ENCODE measurements around the gene EGLN1. TPM values are rescaled to one million over a fixed set of nuclear protein-coding genes. Genes with fewer than 3 reads are reported as not detected.
"Not testable (repeated sequence)": the region's sequence is repeated elsewhere in the genome, so short reads cannot be mapped to it uniquely, and the experiment has no call there.

Gene EGLN1
- total RNA-seq, 1 donor from 2014 or later, result 17.1 TPM

GRCh38 chr1:231364192-231364591, 57.9 kb downstream of the EGLN1 start:
- Mint-ChIP-seq H3K4me1 (ENCODE audit: low read depth) (peaks cover 5% of the 10 kb centered on the region), H3K27ac (no peak overlapping the region), H3K4me3 (no peak overlapping the region), H3K36me3 (ENCODE audit: low read depth) (peaks cover 38% of the 10 kb centered on the region), H3K9me3 (no peaks in the 10 kb centered on the region), H3K27me3 (ENCODE audit: insufficient read depth) (no peaks in the 10 kb centered on the region)
- intact Hi-C loops (cut with micrococcal nuclease), result no loop called here
- no peak for DNase-seq (ENCODE audit: low spot score)

GRCh38 chr1:231363624-231364023, 58.5 kb downstream of the EGLN1 start:
- Mint-ChIP-seq H3K27me3 (ENCODE audit: insufficient read depth) (no peaks in the 10 kb centered on the region), H3K27ac (no peak overlapping the region), H3K4me1 (ENCODE audit: low read depth) (peaks cover 5% of the 10 kb centered on the region), H3K9me3 (no peaks in the 10 kb centered on the region), H3K36me3 (ENCODE audit: low read depth) (peaks cover 36% of the 10 kb centered on the region), H3K4me3 (no peak overlapping the region)
- no peak for DNase-seq (ENCODE audit: low spot score)
- intact Hi-C loops (cut with micrococcal nuclease), result no loop called here

- intact Hi-C loops (cut with micrococcal nuclease), result no loop called here
- Mint-ChIP-seq H3K4me3 (no peak overlapping the region), H3K27me3 (ENCODE audit: insufficient read depth) (no peaks in the 10 kb centered on the region), H3K4me1 (ENCODE audit: low read depth) (peaks cover 13% of the 10 kb centered on the region), H3K36me3 (ENCODE audit: low read depth) (peaks cover 33% of the 10 kb centered on the region), H3K27ac (no peak overlapping the region), H3K9me3 (no peaks in the 10 kb centered on the region)
- no peak for DNase-seq (ENCODE audit: low spot score)
Measured at GRCh38 chr1:231362325-231362724, 59.8 kb downstream of the EGLN1 start.

- peaks cover 19% of the 10 kb centered on the region for H3K36me3 Mint-ChIP-seq (ENCODE audit: low read depth)
- H3K27ac Mint-ChIP-seq, result no peak overlapping the region
- intact Hi-C loops (cut with micrococcal nuclease), result no loop called here
- H3K4me3 Mint-ChIP-seq, result no peak overlapping the region
- no peaks in the 10 kb centered on the region for H3K9me3 Mint-ChIP-seq
- no peaks in the 10 kb centered on the region for H3K27me3 Mint-ChIP-seq (ENCODE audit: insufficient read depth)
- H3K4me1 Mint-ChIP-seq (ENCODE audit: low read depth), result peaks cover 13% of the 10 kb centered on the region
- no peak for DNase-seq (ENCODE audit: low spot score)
Measured at GRCh38 chr1:231359113-231359512, 63.0 kb downstream of the EGLN1 start.

GRCh38 chr1:231357831-231358354, 64.2 kb downstream of the EGLN1 start:
- Mint-ChIP-seq H3K27ac (no peak overlapping the region), H3K27me3 (ENCODE audit: insufficient read depth) (no peaks in the 10 kb centered on the region), H3K9me3 (no peaks in the 10 kb centered on the region), H3K36me3 (ENCODE audit: low read depth) (peaks cover 18% of the 10 kb centered on the region), H3K4me1 (ENCODE audit: low read depth) (peaks cover 13% of the 10 kb centered on the region), H3K4me3 (no peak overlapping the region)
- intact Hi-C loops (cut with micrococcal nuclease), result loop anchor here (1.0 to 2.0 kb wide), 6 partner anchors 64 to 369 kb away; partner anchors contain the start of genes EGLN1 and TSNAX
- no peak for DNase-seq (ENCODE audit: low spot score)

- Mint-ChIP-seq H3K4me3 (no peak overlapping the region), H3K27ac (no peak overlapping the region), H3K27me3 (ENCODE audit: insufficient read depth) (no peaks in the 10 kb centered on the region), H3K9me3 (no peaks in the 10 kb centered on the region), H3K36me3 (ENCODE audit: low read depth) (peaks cover 18% of the 10 kb centered on the region), H3K4me1 (ENCODE audit: low read depth) (peaks cover 13% of the 10 kb centered on the region)
- no peak for DNase-seq (ENCODE audit: low spot score)
- intact Hi-C loops (cut with micrococcal nuclease), result loop anchor here (2.0 kb wide), 1 partner anchor 370 kb away; no protein-coding TSS in a partner anchor
Measured at GRCh38 chr1:231357187-231357772, 64.8 kb downstream of the EGLN1 start.

- Mint-ChIP-seq H3K36me3 (ENCODE audit: low read depth) (peaks cover 11% of the 10 kb centered on the region), H3K27ac (no peak overlapping the region), H3K9me3 (no peaks in the 10 kb centered on the region), H3K4me1 (ENCODE audit: low read depth) (peaks cover 8% of the 10 kb centered on the region), H3K4me3 (no peak overlapping the region), H3K27me3 (ENCODE audit: insufficient read depth) (no peaks in the 10 kb centered on the region)
- no peak for DNase-seq (ENCODE audit: low spot score)
- intact Hi-C loops (cut with micrococcal nuclease), result no loop called here
Measured at GRCh38 chr1:231355171-231355570, 66.9 kb downstream of the EGLN1 start.

GRCh38 chr1:231354330-231355020, 67.6 kb downstream of the EGLN1 start:
- intact Hi-C loops (cut with micrococcal nuclease), result no loop called here
- peaks cover 8% of the 10 kb centered on the region for H3K4me1 Mint-ChIP-seq (ENCODE audit: low read depth)
- peaks cover 13% of the 10 kb centered on the region for H3K36me3 Mint-ChIP-seq (ENCODE audit: low read depth)
- H3K27ac Mint-ChIP-seq, result no peak overlapping the region
- no peak overlapping the region for H3K4me3 Mint-ChIP-seq
- H3K9me3 Mint-ChIP-seq, result no peaks in the 10 kb centered on the region
- DNase-seq (ENCODE audit: low spot score), result no peak
- no peaks in the 10 kb centered on the region for H3K27me3 Mint-ChIP-seq (ENCODE audit: insufficient read depth)

GRCh38 chr1:231353086-231353485, 69.0 kb downstream of the EGLN1 start:
- intact Hi-C loops (cut with micrococcal nuclease), result no loop called here
- peaks cover 7% of the 10 kb centered on the region for H3K4me1 Mint-ChIP-seq (ENCODE audit: low read depth)
- H3K9me3 Mint-ChIP-seq, result no peaks in the 10 kb centered on the region
- DNase-seq (ENCODE audit: low spot score), result no peak
- peaks cover 14% of the 10 kb centered on the region for H3K36me3 Mint-ChIP-seq (ENCODE audit: low read depth)
- no peak overlapping the region for H3K4me3 Mint-ChIP-seq
- H3K27ac Mint-ChIP-seq, result no peak overlapping the region
- H3K27me3 Mint-ChIP-seq (ENCODE audit: insufficient read depth), result no peaks in the 10 kb centered on the region

- Mint-ChIP-seq H3K9me3 (no peaks in the 10 kb centered on the region), H3K36me3 (ENCODE audit: low read depth) (peaks cover 14% of the 10 kb centered on the region), H3K4me1 (ENCODE audit: low read depth) (no peaks in the 10 kb centered on the region), H3K27me3 (ENCODE audit: insufficient read depth) (no peaks in the 10 kb centered on the region), H3K27ac (no peak overlapping the region), H3K4me3 (no peak overlapping the region)
- no peak for DNase-seq (ENCODE audit: low spot score)
- intact Hi-C loops (cut with micrococcal nuclease), result no loop called here
Measured at GRCh38 chr1:231351816-231352215, 70.3 kb downstream of the EGLN1 start.

- intact Hi-C loops (cut with micrococcal nuclease); H3K4me1 Mint-ChIP-seq (ENCODE audit: low read depth); H3K27me3 Mint-ChIP-seq (ENCODE audit: insufficient read depth); H3K27ac Mint-ChIP-seq; DNase-seq (ENCODE audit: low spot score); H3K4me3 Mint-ChIP-seq; H3K9me3 Mint-ChIP-seq: not testable (repeated sequence)
- H3K36me3 Mint-ChIP-seq (ENCODE audit: low read depth), result peaks cover 13% of the 10 kb centered on the region
Measured at GRCh38 chr1:231348856-231349255, 73.2 kb downstream of the EGLN1 start.

GRCh38 chr1:231348442-231348841, 73.6 kb downstream of the EGLN1 start:
- H3K36me3 Mint-ChIP-seq (ENCODE audit: low read depth), result peaks cover 14% of the 10 kb centered on the region
- no peak for DNase-seq (ENCODE audit: low spot score)
- H3K27ac Mint-ChIP-seq, result no peak overlapping the region
- H3K4me1 Mint-ChIP-seq (ENCODE audit: low read depth), result no peaks in the 10 kb centered on the region
- intact Hi-C loops (cut with micrococcal nuclease), result no loop called here
- no peaks in the 10 kb centered on the region for H3K27me3 Mint-ChIP-seq (ENCODE audit: insufficient read depth)
- H3K4me3 Mint-ChIP-seq, result no peak overlapping the region
- H3K9me3 Mint-ChIP-seq, result no peaks in the 10 kb centered on the region

- no peaks in the 10 kb centered on the region for H3K27me3 Mint-ChIP-seq (ENCODE audit: insufficient read depth)
- H3K4me3 Mint-ChIP-seq, result no peak overlapping the region
- H3K4me1 Mint-ChIP-seq (ENCODE audit: low read depth), result no peaks in the 10 kb centered on the region
- intact Hi-C loops (cut with micrococcal nuclease), result no loop called here
- peaks cover 15% of the 10 kb centered on the region for H3K36me3 Mint-ChIP-seq (ENCODE audit: low read depth)
- no peak for DNase-seq (ENCODE audit: low spot score)
- H3K9me3 Mint-ChIP-seq, result no peaks in the 10 kb centered on the region
- no peak overlapping the region for H3K27ac Mint-ChIP-seq
Measured at GRCh38 chr1:231347961-231348360, 74.1 kb downstream of the EGLN1 start.

Data from activated T-helper 1 cell treated with anti-CD3 and anti-CD28 coated beads, Interleukin-12 subunit alpha, Interleukin-12 subunit beta, Interleukin-2, Interleukin-4 antibody, amounts not matched to agents 30 ng/mL and 10 ng/mL and 1 ng/mL, durations not matched to agents 14 hours and 24 hours and 36 hours (primary cell).